Cerebellar nuclear complex (tissue), 1 donor: ENCODE data around the gene FAM3C.

Experiments used
- DNase-seq, 2 experiments: peaks; one replicate each; lab custom pipeline; 2025; lab: John Stamatoyannopoulos, UW

Gene FAM3C

GRCh38 chr7:121379930-121380329 lies 16.2 kb downstream of the FAM3C start:
- DNase-seq, result no peak

- no peak for DNase-seq
These were observed 19.1 kb downstream of the FAM3C start for GRCh38 chr7:121376979-121377378.

GRCh38 chr7:121373177-121373576 lies 22.9 kb downstream of the FAM3C start:
- no peak for DNase-seq

GRCh38 chr7:121372376-121373010 lies 23.6 kb downstream of the FAM3C start:
- no peak for DNase-seq

GRCh38 chr7:121371883-121372282 lies 24.2 kb downstream of the FAM3C start:
- no peak for DNase-seq

GRCh38 chr7:121371367-121371766 lies 24.7 kb downstream of the FAM3C start:
- DNase-seq, result no peak

GRCh38 chr7:121369462-121369861 lies 26.6 kb downstream of the FAM3C start:
- no peak for DNase-seq

GRCh38 chr7:121366852-121367431 lies 29.2 kb downstream of the FAM3C start:
- DNase-seq, result peak in 1 of 2 experiments; percentile 5

- no peak for DNase-seq
These were observed 35.5 kb downstream of the FAM3C start for GRCh38 chr7:121360564-121360963.

- DNase-seq, result no peak
These were observed 40.5 kb downstream of the FAM3C start for GRCh38 chr7:121355574-121355973.

GRCh38 chr7:121352323-121352722 lies 43.8 kb downstream of the FAM3C start:
- no peak for DNase-seq

GRCh38 chr7:121351682-121352081 lies 44.4 kb downstream of the FAM3C start:
- DNase-seq, result no peak

GRCh38 chr7:121344497-121344896 lies 51.6 kb downstream of the FAM3C start:
- DNase-seq, result no peak

GRCh38 chr7:121344093-121344492 lies 52.0 kb downstream of the FAM3C start:
- no peak for DNase-seq

GRCh38 chr7:121343302-121343701 lies 52.8 kb downstream of the FAM3C start:
- no peak for DNase-seq

GRCh38 chr7:121342631-121343030 lies 53.5 kb downstream of the FAM3C start:
- DNase-seq, result no peak

- no peak for DNase-seq
These were observed 54.2 kb downstream of the FAM3C start for GRCh38 chr7:121341933-121342332.

GRCh38 chr7:121339082-121339481 lies 57.0 kb downstream of the FAM3C start:
- DNase-seq, result no peak

GRCh38 chr7:121337398-121337797 lies 58.7 kb downstream of the FAM3C start:
- no peak for DNase-seq

GRCh38 chr7:121336579-121336978 lies 59.5 kb downstream of the FAM3C start:
- no peak for DNase-seq

GRCh38 chr7:121334875-121335648 lies 61.0 kb downstream of the FAM3C start:
- no peak for DNase-seq

GRCh38 chr7:121334376-121334775 lies 61.7 kb downstream of the FAM3C start:
- DNase-seq, result no peak

GRCh38 chr7:121331574-121331973 lies 64.5 kb downstream of the FAM3C start:
- DNase-seq, result no peak
